A673 (cell line): ENCODE measurements around the gene KCMF1. TPM values are rescaled to one million over a fixed set of nuclear protein-coding genes. Genes with fewer than 3 reads are reported as not detected.

Experiments
- BruUV-seq: library from RNA; stranded (reverse); fragments of 400-500 nt; replicated peaks from 2 replicates; lab custom pipeline; 2021; lab: Mats Ljungman, UMichigan
- CTCF ChIA-PET: fragments of 300-600 bp; sonication (Branson Sonifier 250); formaldehyde crosslinking; loops from one replicate; lab custom pipeline; 2022; ENCODE audit warnings: antibody characterized with exemption; lab: Charles Lee
- POLR2A ChIA-PET: fragments of 300-600 bp; sonication (Branson Sonifier 250); formaldehyde crosslinking; loops from one replicate; lab custom pipeline; 2022; ENCODE audit warnings: antibody characterized with exemption; ENCODE audit not compliant: low non-redundant PET; lab: Charles Lee
- DNase-seq: peaks from one replicate; pipeline ENCODE4 v3.0.0-alpha.2; 2015; ENCODE audit warnings: low spot score
- H3K27ac ChIP-seq: fragments of 200-600 bp; sonication (generic); 2 replicates; pipeline ENCODE4 v1.5.1; 2016; ENCODE audit warnings: mixed run types, low read depth, mild to moderate bottlenecking, mixed read lengths, antibody characterized with exemption, low read length; ENCODE audit not compliant: poor library complexity, severe bottlenecking
- H3K27me3 ChIP-seq: fragments of 200-600 bp; sonication (generic); replicated peaks from 2 replicates; pipeline ENCODE4 v1.6.1; 2017; ENCODE audit warnings: mixed run types, low read depth, mild to moderate bottlenecking, mixed read lengths, antibody characterized with exemption, low read length; ENCODE audit not compliant: insufficient read depth, poor library complexity
- H3K36me3 ChIP-seq: fragments of 200-600 bp; sonication (generic); 2 replicates; pipeline ENCODE4 v1.6.1; 2016; ENCODE audit warnings: mixed run types, mild to moderate bottlenecking, mixed read lengths, antibody characterized with exemption, low read length; ENCODE audit not compliant: insufficient read depth, poor library complexity, severe bottlenecking
- H3K4me1 ChIP-seq: fragments of 200-600 bp; sonication (generic); 2 replicates; pipeline ENCODE4 v1.6.1; 2017; ENCODE audit warnings: mixed run types, mild to moderate bottlenecking, mixed read lengths, antibody characterized with exemption, low read length; ENCODE audit not compliant: insufficient read depth, poor library complexity, severe bottlenecking
- H3K4me3 ChIP-seq: fragments of 200-600 bp; sonication (generic); 2 replicates; pipeline ENCODE4 v1.5.1; 2016; ENCODE audit warnings: low read depth, mixed run types, mild to moderate bottlenecking, mixed read lengths, low read length; ENCODE audit not compliant: poor library complexity, severe bottlenecking
- H3K9me3 ChIP-seq: fragments of 200-600 bp; sonication (generic); 2 replicates; pipeline ENCODE4 v1.6.1; 2016; ENCODE audit warnings: mixed run types, low read depth, mild to moderate bottlenecking, mixed read lengths, antibody characterized with exemption, low read length; ENCODE audit not compliant: poor library complexity, severe bottlenecking
- EZH2 ChIP-seq: fragments of 200-600 bp; sonication (generic); IDR thresholded peaks from 2 replicates; pipeline ENCODE4 v1.6.1; 2017; ENCODE audit warnings: borderline replicate concordance, low read depth, mild to moderate bottlenecking, mixed read lengths, antibody characterized with exemption, low read length; ENCODE audit not compliant: poor library complexity, severe bottlenecking
- intact Hi-C: fragments of 100-400 bp; cut with micrococcal nuclease; formaldehyde crosslinking; loops from one replicate; pipeline ENCODE4 v1.10.0; 2022; ENCODE audit not compliant: unreplicated experiment
- total RNA-seq: library from RNA; stranded (reverse); gene quantifications from 2 replicates; pipeline ENCODE4 v1.2.3, GENCODE V29; 2021
- TF ChIP-seq, protein P1 (sequence below): fragments of 300-800, 200-600 bp; sonication (generic); conservative IDR thresholded peaks from 2 replicates; pipeline ENCODE4 v1.5.1; 2017; ENCODE audit warnings: low read depth, mild to moderate bottlenecking, antibody characterized with exemption, low read length, moderate library complexity, mixed read lengths

Gene KCMF1
- total RNA-seq, 1 experiment from 2014 or later: 110 TPM

DNA sequence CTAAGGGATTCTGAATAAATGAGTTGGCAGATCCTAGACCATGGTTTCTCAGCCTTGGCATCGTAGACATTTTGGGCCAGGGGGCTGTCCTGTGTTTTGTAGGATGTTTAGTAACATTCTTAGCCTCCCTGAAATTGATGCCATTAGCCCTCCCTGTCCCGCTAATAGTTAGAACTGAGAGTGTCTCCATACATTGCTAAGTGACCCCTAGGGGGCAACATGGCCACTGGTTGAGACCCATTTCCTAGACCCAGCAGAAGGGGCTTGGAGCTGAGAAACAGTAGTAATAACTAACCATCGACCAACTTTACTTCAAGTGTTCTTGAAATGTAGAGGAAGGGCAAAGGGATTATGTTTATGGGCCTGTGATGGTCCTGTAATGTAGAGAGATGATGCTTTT is 40.8 kb downstream of the KCMF1 start:
- ChIA-PET CTCF (interaction anchor here (0.7 kb wide), 1 partner anchor 52 kb away, joined by 4 read pairs; no protein-coding TSS in a partner anchor), POLR2A (no interaction called here)
- Histone ChIP-seq H3K27me3 (no peaks in the 10 kb centered on the region), H3K4me1 (peaks cover 36% of the 10 kb centered on the region), H3K36me3 (peaks cover 10% of the 10 kb centered on the region), H3K9me3 (peaks cover 3% of the 10 kb centered on the region), H3K27ac (no peak overlapping the region), H3K4me3 (no peak overlapping the region)
- intact Hi-C loops: no loop called here
- DNase-seq: peak; percentile 18
- TF ChIP-seq EZH2: no peak
- TF ChIP-seq, protein P1, sequence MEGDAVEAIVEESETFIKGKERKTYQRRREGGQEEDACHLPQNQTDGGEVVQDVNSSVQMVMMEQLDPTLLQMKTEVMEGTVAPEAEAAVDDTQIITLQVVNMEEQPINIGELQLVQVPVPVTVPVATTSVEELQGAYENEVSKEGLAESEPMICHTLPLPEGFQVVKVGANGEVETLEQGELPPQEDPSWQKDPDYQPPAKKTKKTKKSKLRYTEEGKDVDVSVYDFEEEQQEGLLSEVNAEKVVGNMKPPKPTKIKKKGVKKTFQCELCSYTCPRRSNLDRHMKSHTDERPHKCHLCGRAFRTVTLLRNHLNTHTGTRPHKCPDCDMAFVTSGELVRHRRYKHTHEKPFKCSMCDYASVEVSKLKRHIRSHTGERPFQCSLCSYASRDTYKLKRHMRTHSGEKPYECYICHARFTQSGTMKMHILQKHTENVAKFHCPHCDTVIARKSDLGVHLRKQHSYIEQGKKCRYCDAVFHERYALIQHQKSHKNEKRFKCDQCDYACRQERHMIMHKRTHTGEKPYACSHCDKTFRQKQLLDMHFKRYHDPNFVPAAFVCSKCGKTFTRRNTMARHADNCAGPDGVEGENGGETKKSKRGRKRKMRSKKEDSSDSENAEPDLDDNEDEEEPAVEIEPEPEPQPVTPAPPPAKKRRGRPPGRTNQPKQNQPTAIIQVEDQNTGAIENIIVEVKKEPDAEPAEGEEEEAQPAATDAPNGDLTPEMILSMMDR: peak; percentile 42; the same call in 1 of the 2 replicates
- BruUV-seq: no TSS peak

GRCh38 chr2:85012431-85012830 is 41.5 kb downstream of the KCMF1 start:
- TF ChIP-seq, protein P1: no peak
- TF ChIP-seq EZH2: no peak
- peaks cover 3% of the 10 kb centered on the region for H3K9me3 ChIP-seq
- no peak overlapping the region for H3K4me3 ChIP-seq
- peak overlapping the region; percentile 5 for H3K27ac ChIP-seq
- H3K27me3 ChIP-seq: no peaks in the 10 kb centered on the region
- BruUV-seq: no TSS peak
- intact Hi-C loops: no loop called here
- peaks cover 6% of the 10 kb centered on the region for H3K36me3 ChIP-seq
- H3K4me1 ChIP-seq: peaks cover 43% of the 10 kb centered on the region
- CTCF ChIA-PET: interaction anchor here (0.7 kb wide), 1 partner anchor 53 kb away, joined by 4 read pairs; no protein-coding TSS in a partner anchor
- POLR2A ChIA-PET: no interaction called here
- DNase-seq: no peak

GRCh38 chr2:85012855-85013254 is 41.9 kb downstream of the KCMF1 start:
- BruUV-seq: no TSS peak
- peaks cover 2% of the 10 kb centered on the region for H3K36me3 ChIP-seq
- CTCF ChIA-PET: no interaction called here
- POLR2A ChIA-PET: no interaction called here
- intact Hi-C loops: no loop called here
- peaks cover under 1% of the 10 kb centered on the region for H3K9me3 ChIP-seq
- no peak for DNase-seq
- peak overlapping the region; percentile 5 for H3K27ac ChIP-seq
- no peaks in the 10 kb centered on the region for H3K27me3 ChIP-seq
- H3K4me3 ChIP-seq: no peak overlapping the region
- no peak for TF ChIP-seq EZH2
- TF ChIP-seq, protein P1: no peak
- H3K4me1 ChIP-seq: peaks cover 47% of the 10 kb centered on the region
